ENCODE data around the gene STAT2.
"Not testable (repeated sequence)": the region's sequence is repeated elsewhere in the genome, so short reads cannot be mapped to it uniquely, and the experiment has no call there.

The STAT2 gene

DNA sequence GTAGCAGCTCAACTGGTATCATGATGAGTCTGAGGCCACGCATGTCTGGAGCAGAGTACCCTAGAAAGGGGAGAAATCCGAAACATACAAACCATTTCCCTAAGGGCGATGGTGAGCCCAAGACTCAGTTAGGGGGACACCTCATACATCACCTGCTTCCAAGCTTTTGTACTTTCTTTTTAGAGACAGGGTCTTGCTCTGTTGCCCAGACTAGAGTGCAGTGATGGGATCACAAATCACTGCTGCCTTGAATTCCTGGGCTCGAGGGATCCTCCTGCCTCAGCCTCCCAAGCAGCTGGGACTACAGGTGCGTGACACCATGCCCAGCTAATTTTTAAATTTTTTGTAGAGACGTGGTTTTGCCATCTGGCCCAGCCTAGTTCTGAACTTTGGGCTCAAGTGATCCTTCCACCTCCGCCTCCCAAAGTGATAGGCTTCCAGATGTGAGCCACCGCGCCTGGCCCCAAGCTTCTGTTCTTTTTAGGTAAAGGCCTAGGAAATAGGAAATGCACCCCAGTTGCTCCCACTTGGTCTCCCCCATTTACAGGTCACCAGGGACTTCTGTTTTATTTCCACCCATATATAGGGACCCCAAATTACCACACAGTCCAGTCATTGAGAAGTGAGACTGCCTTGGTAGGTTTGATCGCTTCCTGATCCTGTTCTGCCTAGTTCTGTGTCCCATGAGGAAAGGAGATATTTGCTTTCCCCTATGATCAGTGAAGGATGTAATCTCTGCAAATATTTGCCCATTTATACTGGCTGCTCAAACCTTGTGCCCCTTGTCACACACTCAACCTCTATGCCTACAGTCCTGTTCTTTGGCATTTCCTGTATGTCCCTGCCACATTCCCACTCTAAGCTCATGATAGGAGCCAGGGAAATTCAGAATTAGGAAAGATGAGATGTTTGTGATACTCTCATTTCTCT, 2.5 kb upstream of the STAT2 start, which contains the start of gene APOF:
Gene APOF, minus strand, starts transcription at position 728 of the 930 bp plus-strand sequence. Its CDS starts 112 bp downstream, at position 616.
- no peak for DNase-seq (ENCODE audit: low read depth in 2 of 2)

DNA sequence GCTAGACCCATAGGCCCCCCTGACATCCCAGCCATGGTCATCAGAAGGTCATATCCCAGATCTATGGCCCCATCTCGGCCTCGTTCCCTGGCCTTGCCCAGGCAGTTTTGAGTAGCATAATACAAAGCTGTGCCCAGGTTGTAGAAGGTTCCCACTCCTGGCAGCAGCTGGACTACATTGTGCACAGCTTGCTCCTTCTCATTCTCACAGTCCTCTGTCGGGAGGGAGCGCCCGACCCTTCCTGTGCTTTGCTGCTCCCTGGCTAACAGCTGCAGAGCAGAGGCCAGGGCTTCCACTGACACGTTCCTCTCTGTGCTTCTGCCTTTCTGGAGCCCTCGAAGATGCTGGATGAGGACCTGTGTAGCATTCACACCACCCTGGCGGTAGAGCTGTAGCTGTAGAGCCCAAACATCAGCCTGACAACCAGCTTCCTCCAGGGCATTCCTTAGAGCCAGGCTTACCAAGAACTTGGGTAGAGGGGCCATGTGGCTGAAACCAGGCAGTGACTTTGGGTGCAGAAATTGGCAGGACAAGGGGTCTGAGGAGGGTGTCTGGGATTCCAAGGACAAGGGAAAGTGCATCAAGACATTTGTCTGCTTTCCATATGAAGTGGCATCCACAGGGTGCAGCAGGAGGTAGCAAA, 1.7 kb upstream of the STAT2 start:
- no peak for DNase-seq (ENCODE audit: low read depth in 2 of 2)

DNA sequence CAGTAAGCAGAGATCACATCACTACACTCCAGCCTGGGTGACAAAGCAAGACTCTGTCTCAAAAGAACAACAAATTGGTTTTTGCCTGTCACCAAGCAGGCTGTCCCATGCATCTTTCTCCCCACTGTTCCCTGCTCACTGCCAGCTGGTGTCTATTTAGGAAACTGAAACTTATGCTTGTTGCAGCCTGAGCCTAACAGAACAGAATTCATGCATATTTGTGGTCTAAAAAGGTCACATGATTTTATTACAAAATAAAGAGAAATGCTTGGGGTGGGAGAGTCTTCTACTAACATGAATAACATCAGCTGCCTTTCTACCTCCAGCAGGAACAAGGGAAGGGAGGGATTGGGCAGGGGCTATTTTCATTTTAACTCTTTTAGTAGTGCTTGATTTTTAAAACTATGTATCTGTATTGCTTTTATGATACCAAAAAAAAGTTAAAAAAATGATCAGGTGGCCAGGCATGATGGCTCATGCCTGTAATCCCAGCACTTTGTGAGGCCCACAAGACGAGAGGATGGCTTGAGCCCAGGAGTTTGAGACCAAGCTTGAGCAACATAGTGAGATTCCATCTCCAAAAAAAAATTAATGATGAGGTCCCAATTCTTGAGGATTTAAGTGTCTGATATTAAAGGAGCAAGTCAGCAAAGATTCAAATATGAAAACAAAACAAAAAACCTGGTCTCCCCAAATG, 923 bp downstream of the STAT2 start:
- no peak for DNase-seq (ENCODE audit: low read depth in 2 of 2)

DNA sequence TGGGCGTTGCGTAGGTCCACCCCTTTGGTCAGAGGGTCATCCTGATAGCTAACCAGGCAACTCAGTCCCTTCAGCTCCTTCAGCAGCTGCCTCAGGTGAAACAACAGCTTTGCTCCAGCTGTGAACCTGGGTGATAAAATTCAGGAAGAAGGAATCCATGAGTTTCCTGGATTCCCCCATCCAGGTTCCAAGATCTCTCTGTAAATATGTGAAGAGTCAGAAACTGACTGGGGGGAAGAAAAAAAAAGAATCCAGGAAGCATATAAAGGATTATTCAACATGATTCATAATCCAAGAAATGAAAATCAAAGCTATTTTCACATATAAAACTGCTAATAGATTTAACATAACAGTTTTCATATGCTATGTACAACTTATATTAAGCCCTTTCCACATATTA, 8.6 kb downstream of the STAT2 start:
- DNase-seq (ENCODE audit: low read depth in 2 of 2) = no peak

DNA sequence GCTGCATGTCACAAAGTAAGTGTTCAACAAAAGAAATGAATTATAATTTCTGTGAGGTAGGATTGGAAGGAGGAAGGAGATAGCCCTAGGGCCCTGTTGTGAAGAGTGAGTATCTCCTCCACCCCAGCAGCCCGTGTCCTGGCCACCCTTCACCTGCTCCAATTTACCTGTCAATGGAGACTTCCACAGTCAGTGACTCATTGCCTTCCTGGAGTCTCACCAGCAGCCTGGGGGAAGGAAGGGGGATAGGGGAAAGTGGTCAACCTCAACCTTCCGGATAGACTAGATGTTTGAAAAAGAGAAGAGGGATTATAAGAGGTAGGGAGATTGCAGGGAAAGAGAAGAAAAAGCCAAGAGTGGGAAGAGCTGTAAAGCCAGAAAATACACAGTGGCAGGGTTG, 9.2 kb downstream of the STAT2 start:
- DNase-seq (ENCODE audit: low read depth in 2 of 2) = no peak

DNA sequence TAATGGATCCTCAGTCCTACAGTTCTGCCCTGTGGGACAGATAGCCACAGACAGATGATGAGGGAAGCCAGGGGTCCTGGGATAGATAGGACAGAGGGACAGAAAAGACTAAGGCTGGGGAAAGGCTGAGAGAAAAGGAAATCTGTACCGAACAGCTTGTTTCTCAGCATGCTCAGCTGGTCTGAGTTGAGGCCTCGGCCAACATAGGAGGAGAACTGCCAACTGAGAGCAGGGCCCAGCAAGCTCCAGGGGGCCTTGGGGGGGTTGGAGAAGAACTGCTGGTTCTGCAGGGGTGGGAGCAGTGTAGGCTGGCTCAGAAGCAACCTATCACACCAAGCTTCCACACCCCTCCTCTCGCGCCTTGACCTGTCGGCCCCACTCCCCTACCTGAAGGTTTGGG, 11.1 kb downstream of the STAT2 start:
- no peak for DNase-seq (ENCODE audit: low read depth in 2 of 2)

DNA sequence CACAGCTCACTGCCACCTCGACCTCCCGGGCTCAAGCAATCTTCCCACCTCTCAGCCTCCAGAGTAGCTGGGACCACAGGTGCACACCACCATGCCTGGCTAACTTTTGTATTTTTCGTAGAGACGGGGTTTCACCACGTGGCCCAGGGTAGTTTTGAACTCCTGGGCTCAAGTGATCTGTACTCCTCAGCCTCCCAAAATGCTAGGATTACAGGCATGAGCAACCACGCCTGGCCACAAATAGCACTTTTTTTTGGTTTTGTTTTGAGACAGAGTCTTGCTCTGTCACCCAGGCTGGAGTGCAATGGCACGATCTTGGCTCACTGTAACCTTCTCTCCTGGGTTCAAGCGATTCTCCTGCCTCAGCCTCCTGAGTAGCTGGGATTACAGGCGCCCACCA, 12.7 kb downstream of the STAT2 start:
- not testable (repeated sequence) for DNase-seq (ENCODE audit: low read depth in 2 of 2)

DNA sequence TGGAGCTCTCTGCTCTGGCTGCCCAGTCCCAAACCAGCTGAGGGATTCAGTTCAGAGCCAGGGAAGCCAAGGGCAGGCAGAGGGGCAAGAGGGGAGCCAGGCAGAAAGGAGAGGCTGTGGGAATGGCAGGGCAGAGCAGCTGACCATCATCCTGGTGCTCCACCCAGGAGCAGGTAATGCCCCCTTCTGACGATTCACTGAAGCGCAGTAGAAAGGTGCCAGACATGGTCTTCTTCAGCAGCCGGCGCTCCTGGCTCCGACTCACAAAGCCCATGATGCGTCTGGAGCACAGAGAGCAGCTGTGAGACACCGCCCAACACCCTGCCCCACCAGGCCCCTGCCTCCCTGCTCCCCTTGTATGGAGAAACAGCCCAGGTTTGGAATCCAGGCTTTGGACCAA, 13.2 kb downstream of the STAT2 start:
- DNase-seq (ENCODE audit: low read depth in 2 of 2) = no peak

DNA sequence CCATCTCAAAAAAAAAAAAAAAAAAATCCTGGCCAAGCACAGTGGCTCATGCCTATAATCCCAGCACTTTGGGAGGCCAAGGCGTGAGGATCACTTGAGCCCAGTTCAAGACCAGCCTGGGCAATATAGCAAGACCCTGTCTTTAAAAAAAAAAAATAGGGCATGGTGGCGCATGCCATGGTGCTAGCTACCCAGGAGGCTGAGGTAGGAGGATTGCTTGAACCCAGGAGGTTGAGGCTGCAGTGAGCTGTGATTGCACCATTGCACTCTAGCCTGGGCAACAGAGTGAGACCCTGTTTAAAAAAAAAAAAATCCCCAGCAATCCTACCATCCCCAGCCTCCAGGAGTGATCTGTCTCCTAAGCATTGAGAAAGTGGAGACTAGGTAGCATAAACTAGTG, 17.6 kb downstream of the STAT2 start:
- not testable (repeated sequence) for DNase-seq (ENCODE audit: low read depth in 2 of 2)

DNA sequence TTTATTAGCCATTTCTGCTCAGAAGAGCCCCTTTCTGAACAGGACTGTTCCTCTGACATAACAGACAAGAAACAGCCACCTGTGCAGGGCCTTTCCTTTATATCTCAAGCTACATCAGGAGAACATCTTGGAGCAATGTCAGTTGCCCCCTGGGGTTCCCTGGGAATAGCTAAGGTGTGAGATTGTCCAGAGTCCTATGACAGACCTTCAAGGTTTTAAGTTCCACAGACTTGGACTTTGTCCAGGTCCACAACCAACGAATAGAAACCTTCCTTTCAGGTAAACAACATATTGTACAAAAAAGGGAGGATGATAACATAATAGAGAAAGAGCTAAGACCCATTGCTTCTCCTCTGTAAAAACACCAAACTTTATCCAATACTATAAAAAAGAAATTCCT, 18.3 kb downstream of the STAT2 start:
- DNase-seq (ENCODE audit: low read depth in 2 of 2) = no peak

DNA sequence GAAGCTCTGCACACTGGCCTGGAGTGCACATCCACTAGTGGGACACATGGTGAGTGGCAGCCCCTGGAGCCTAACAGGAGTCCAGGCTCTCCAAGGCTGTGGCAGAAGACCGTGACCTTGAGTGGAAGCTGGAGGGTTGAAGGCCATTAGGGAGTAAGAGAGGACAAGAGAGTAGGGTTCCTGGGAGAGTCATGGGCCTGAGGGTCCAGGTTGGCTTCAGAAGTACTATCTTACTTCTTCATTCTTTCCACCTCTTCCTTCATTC, 20.8 kb downstream of the STAT2 start:
- DNase-seq (ENCODE audit: low read depth in 2 of 2) = no peak

DNA sequence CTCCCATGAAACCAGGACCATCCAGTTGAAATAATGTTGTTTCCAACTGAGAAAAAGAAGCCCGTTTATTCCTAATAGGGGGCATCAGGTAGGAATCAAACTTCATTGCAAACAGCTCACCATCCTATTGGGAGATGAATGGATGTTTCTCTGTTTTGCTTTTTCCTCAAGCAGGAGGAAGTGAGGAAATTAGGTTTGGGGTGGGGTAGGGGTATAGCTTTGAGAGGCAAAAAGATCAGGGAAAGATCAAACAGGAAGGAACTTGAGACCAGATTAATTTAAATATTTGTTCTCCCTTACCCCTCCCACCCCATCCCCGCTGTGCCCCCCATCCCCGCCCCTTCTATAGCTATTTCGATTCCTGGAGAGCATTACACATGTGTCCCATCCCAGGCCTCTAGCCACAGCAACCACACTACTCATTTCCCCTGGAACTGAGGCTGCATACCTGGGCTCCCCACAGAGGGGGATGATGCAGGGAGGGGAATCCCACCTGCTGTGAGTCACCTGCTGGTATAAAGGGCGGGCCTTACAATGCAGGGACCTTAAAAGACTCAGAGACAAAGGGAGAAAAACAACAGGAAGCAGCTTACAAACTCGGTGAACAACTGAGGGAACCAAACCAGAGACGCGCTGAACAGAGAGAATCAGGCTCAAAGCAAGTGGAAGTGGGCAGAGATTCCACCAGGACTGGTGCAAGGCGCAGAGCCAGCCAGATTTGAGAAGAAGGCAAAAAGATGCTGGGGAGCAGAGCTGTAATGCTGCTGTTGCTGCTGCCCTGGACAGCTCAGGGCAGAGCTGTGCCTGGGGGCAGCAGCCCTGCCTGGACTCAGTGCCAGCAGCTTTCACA, 21.4 kb downstream of the STAT2 start, which contains the start of gene IL23A:
Gene IL23A, plus strand, starts transcription at position 577 of the 850 bp plus-strand sequence. Its CDS starts 161 bp downstream, at position 738.
- peak; percentile 84 to 87 for DNase-seq (ENCODE audit: low read depth in 2 of 2)

DNA sequence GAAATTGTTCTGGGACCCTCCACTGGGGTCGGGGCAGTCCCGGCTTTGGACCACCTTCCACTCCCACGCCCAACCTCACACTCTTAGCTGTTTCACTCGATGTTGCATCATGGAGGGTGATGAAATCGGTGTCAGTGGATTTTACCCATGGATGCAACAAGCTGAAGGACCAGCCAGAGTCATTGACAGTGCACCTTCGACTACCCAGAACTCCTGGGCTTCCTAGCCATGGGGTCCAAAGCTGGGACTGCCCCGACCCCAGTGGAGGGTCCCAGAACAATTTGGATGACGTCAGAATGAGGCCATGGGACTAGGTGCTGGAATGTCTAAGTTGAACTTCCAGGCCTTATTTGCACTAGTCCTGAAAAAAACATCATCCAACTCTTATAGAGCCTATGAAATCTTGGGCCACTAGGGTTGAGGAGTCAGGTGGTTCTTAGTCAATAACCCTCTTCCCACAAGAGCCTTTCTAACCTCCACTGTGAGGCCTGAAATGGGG, 22.1 kb downstream of the STAT2 start:
- no peak for DNase-seq (ENCODE audit: low read depth in 2 of 2)

DNA sequence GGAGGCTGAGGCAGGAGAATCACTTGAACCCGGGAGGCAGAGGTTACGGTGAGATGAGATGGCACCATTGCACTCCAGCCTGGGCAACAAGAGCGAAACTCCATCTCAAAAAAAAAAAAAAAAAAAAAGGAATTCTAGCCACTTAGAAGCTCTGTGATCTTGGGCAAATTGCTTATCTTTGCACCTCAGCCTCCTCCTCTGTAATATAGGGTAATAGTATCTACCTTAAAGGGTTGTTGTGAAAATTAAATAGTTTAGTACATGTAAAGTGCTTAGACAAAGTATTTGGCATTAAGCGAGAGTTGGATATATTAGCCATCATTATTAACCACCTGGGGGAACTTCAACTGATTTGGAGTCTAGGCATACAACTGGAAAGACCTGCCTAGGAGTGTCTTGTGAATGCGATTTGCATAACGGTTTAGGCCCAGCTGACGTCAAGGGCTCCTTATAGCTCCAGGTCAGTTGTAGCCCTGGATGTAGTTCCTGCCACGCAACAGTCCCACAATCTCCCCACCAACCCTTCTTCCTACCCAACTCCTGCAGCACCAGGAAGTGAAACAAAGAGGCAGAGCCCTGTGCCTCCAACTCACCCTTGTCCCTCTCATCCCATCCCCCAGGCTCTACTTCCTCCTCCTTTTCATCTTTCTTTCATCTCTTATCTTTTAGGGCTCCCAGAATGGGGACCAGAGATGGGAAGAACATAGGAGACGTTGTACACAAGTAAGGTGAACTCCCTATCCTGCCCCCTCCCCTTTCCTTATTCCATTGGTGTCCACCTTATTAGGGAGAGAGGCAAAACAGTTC, 23.3 kb downstream of the STAT2 start:
- DNase-seq (ENCODE audit: low read depth in 2 of 2) = no peak

DNA sequence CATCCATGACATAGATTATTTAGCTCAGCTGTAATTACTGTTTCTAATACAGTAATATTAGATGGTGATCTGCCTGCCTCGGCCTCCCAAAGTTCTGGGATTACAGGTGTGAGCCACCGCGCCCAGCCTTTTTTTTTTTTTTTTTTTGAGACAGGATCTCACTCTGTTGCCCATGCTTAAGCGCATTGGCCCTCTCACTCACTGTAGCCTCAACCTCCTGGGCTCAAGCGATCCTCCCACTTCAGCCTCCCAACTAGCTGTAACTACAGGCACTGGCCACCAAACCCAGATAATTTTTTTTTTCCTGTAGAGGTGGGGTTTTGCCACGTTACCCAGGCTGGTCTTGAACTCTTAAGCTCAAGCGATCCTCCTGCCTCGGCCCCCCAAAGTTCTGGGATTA, 24.4 kb downstream of the STAT2 start:
- DNase-seq (ENCODE audit: low read depth in 2 of 2) = not testable (repeated sequence)

DNA sequence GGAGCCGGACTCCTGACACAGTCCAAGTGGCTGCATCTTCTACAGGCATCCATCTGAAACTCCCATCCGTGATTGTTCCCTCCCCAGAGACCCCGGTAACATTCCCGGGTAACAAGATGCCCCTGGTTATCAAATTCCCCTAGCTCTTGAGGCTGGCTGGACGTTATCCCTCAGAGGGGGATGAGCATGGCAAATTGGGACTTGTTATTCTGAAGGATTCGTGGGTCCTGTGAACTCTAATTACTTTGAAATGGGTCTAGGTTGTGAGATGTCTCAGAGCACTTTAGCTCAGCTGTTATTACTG, 25.5 kb downstream of the STAT2 start:
- DNase-seq (ENCODE audit: low read depth in 2 of 2) = no peak

DNA sequence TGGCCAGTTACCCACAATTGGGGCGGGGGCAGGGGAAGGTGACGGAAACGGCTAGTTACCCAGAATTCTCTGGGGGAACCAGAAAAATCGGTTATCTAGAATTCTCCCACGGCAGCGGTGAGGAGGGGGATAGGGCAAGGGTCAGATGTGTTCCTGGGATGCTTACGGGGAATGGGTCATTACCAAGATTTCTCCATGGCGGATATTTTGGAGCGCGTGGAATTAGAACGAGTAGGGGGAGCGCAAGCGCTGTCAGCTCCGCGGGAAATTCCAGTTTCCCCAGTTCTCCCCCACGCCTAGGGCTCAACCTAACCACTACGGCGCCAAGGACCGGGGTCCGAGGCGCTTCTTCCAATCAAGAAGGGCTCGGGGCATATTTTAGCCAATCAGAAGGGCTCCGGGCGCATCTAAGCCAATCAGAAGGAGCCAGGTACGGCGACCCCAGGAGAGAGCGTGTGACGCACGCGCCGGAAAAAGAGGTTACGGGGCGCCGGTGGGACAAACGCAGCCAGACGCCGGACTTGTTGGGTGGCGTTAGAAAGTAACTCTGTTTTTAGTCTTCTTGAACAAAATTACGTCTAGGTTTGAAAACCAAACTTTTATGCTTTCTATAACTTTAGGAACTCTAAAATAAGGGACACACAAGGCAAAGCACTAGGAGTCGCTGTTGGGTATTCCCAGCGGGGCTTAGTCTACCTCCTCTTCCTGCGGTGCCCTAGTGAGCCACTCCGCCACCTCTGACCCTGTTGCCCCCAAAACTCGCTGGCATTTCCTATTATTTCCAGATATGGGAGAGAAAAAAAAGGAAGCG, 26.0 kb downstream of the STAT2 start, which contains the start of gene PAN2:
Gene PAN2, minus strand, starts transcription at position 322 of the 811 bp plus-strand sequence. CDS start 906 bp downstream, outside the sequence.
- DNase-seq (ENCODE audit: low read depth in 2 of 2) = peak; percentile 90 to 93

DNA sequence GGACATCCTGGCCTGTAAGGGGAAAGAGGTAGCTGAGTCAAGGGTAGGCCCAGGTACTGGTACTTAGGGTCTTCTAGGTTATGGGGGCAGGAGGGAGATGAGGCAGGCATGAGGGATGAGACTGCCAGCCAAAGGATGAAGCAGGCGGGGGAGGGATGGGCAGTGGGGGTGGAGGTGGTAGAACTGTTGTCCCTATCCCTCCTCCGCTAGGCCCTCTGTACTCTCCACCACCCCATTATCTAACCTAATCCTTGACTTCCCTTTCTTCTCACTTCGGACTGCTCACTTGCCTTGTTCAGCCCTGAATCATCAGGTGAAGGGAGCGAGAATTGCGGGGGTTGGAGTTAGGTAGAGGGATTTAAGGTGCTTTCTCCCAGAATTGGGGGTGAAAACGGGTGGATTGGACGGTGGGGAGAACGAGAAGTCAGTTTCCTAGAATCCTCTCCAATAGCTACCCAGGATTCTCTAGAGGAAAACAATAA, 26.7 kb downstream of the STAT2 start:
- DNase-seq (ENCODE audit: low read depth in 2 of 2) = no peak

DNA sequence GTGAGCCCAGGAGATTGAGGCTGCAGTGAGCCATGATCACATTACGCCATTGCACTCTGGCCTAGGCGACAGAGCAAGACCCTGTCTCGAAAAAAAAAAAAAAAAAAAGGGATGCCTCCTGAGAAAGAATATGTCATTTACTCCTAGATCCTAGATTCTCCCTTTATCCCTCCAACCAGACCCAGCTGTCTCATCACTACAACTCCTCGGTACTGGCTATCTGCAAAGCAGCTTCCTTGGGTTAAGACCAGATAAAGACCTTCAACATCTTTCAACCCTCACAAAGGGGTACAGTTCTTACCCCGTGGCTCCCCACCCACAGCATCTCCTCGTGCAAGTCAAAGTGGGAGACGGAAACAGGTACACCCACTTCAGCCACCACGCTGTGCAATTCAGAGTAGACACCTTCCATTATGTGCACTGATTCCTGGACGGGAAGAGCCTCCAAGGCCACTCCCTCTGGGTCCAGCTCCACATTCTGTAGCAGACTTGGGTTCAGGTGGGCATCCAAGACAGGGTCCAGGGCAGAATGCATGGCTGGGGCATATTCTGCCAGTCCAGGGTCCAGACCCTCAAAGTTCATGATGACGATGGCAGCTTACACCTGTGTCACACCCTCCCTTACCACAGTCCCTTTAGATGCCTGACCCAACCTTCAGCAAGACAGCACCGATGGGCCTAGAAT, 27.3 kb downstream of the STAT2 start:
- no peak for DNase-seq (ENCODE audit: low read depth in 2 of 2)
